Esophagus muscularis mucosa (tissue), 4 donors: ENCODE measurements around the gene HOGA1. TPM values are rescaled to one million over a fixed set of nuclear protein-coding genes. Genes with fewer than 3 reads are reported as not detected.

ENCODE experiments used
- DNase-seq: peaks from one replicate; pipeline ENCODE4 v3.0.0-alpha.2; 2017; ENCODE audit errors: extremely low spot score
- H3K27ac ChIP-seq, 4 donors: fragments of 200-600 bp; sonication (generic); replicated peaks in 1 of 4; 1 replicate in 3 of 4; 2 replicates in 1 of 4; pipeline ENCODE4 v1.5.1; 2016 to 2019; ENCODE audit warnings: mild to moderate bottlenecking in 1 of 4
- H3K27me3 ChIP-seq, 4 donors: fragments of 200-600 bp; sonication (generic); one replicate each; pipeline versions ENCODE4 v1.5.1 to v1.6.0; 2016 to 2019
- H3K36me3 ChIP-seq, 4 donors: fragments of 200-600 bp; sonication (generic); one replicate each; pipeline ENCODE4 v1.5.1; 2016 to 2019
- H3K4me1 ChIP-seq, 4 donors: fragments of 200-600 bp; sonication (generic); one replicate each; pipeline ENCODE4 v1.5.1; 2016 to 2019
- H3K4me3 ChIP-seq, 4 donors: fragments of 200-600 bp; sonication (generic); 1 replicate in 2 of 4; 2 replicates in 2 of 4; pipeline ENCODE4 v1.5.1; 2016 to 2019; ENCODE audit warnings: mild to moderate bottlenecking in 4 of 4, moderate library complexity in 1 of 4
- H3K9me3 ChIP-seq, 4 donors: fragments of 200-600 bp; sonication (generic); 1 replicate in 3 of 4; 2 replicates in 1 of 4; pipeline ENCODE4 v1.5.1; 2016 to 2019
- CTCF ChIP-seq, 3 experiments: fragments of 200-600 bp in 2 of 3; fragments of 450-650 bp in 1 of 3; sonication (generic) in 2 of 3; IDR thresholded peaks; one replicate each; pipeline ENCODE4 v1.5.1; 2017 to 2019; ENCODE audit warnings: antibody characterized with exemption in 3 of 3, mild to moderate bottlenecking in 2 of 3, moderate library complexity in 1 of 3
- EP300 ChIP-seq: sonication (generic); formaldehyde crosslinking; IDR thresholded peaks from one replicate; pipeline ENCODE4 v1.6.1; 2017; ENCODE audit warnings: antibody characterized with exemption
- POLR2A ChIP-seq: fragments of 450-650 bp; IDR thresholded peaks from one replicate; pipeline ENCODE4 v1.6.1; 2017; ENCODE audit warnings: antibody characterized with exemption, moderate library complexity, mild to moderate bottlenecking, low read depth
- POLR2AphosphoS5 ChIP-seq, 2 donors: sonication (generic); formaldehyde crosslinking; IDR thresholded peaks; one replicate each; pipeline ENCODE4 v1.6.1; 2017; ENCODE audit warnings: antibody characterized with exemption in 2 of 2
- WGBS: methylation state at CpG from one replicate; pipeline ENCODE4 v1.1.5; 2018; 5-methylcytosine and 5-hydroxymethylcytosine counted together
- intact Hi-C: fragments of 100-400 bp; cut with DNase I; formaldehyde crosslinking; loops from one replicate; pipeline ENCODE4 v1.15.1; 2023
- total RNA-seq, 4 donors: library from RNA; depleted of rRNA; stranded (reverse); fragments of >200 nt; gene quantifications; one replicate each; pipeline versions ENCODE4 v1.1.0 to v1.2.1, GENCODE V29; 2016

HOGA1 gene
- total RNA-seq, 4 donors from 2014 or later = 0.45 to 1.5 (median 0.83) TPM

- Histone ChIP-seq H3K4me1 (peaks cover 4 to 22% (median 15%) of the 10 kb centered on the region in 4 donors), H3K4me3 (no peak overlapping the region), H3K27ac (peak overlapping the region in 2 of 4 donors; percentile 3 to 12), H3K9me3 (no peaks in the 10 kb centered on the region), H3K36me3 (no peaks in the 10 kb centered on the region), H3K27me3 (no peaks in the 10 kb centered on the region)
- intact Hi-C loops = loop anchor here (1.0 kb wide), 1 partner anchor 35 kb away; no protein-coding TSS in a partner anchor
- TF ChIP-seq POLR2A = no peak
- TF ChIP-seq POLR2AphosphoS5 (IDR thresholded peaks at IDR 0.05) = peak in 1 of 2 donors; percentile 6
- whole genome bisulfite sequencing = 58% methylated on average over 12 of the region's 13 CpGs
- DNase-seq = no peak
These were observed 24.9 kb downstream of the HOGA1 start for GRCh38 chr10:97608991-97609561.

GRCh38 chr10:97611473-97611872 lies 27.3 kb downstream of the HOGA1 start:
- DNase-seq = no peak
- no peak overlapping the region for H3K4me3 ChIP-seq
- TF ChIP-seq EP300 = no peak
- TF ChIP-seq POLR2A = no peak
- no peak for TF ChIP-seq CTCF (IDR thresholded peaks at IDR 0.05)
- no peak for TF ChIP-seq POLR2AphosphoS5 (IDR thresholded peaks at IDR 0.05)
- H3K9me3 ChIP-seq = no peaks in the 10 kb centered on the region
- 90% methylated on average over 12 of the region's 12 CpGs for WGBS
- H3K36me3 ChIP-seq = peaks cover 0 to 14% (median 3%) of the 10 kb centered on the region in 4 donors
- no peaks in the 10 kb centered on the region for H3K27me3 ChIP-seq
- intact Hi-C loops = loop anchor here (5.0 kb wide), 1 partner anchor 149 kb away; no protein-coding TSS in a partner anchor
- no peak overlapping the region for H3K27ac ChIP-seq
- peaks cover 4 to 22% (median 15%) of the 10 kb centered on the region in 4 donors for H3K4me1 ChIP-seq

- no peak overlapping the region for H3K27ac ChIP-seq
- H3K4me3 ChIP-seq = no peak overlapping the region
- H3K27me3 ChIP-seq = no peaks in the 10 kb centered on the region
- H3K9me3 ChIP-seq = no peaks in the 10 kb centered on the region
- peaks cover 4 to 22% (median 15%) of the 10 kb centered on the region in 4 donors for H3K4me1 ChIP-seq
- no peak for DNase-seq
- no peak for TF ChIP-seq POLR2A
- TF ChIP-seq CTCF (IDR thresholded peaks at IDR 0.05) = peak; percentile 49 to 81 (median 63)
- TF ChIP-seq POLR2AphosphoS5 (IDR thresholded peaks at IDR 0.05) = peak in 1 of 2 donors; percentile 31
- intact Hi-C loops = loop anchor here (5.0 kb wide), 1 partner anchor 150 kb away; no protein-coding TSS in a partner anchor
- peaks cover 0 to 14% (median 3%) of the 10 kb centered on the region in 4 donors for H3K36me3 ChIP-seq
- WGBS = 33% methylated on average over 2 of the region's 2 CpGs
These were observed 28.2 kb downstream of the HOGA1 start for GRCh38 chr10:97612386-97612785.

GRCh38 chr10:97618285-97618684 lies 34.1 kb downstream of the HOGA1 start:
- Histone ChIP-seq H3K4me3 (no peak overlapping the region), H3K36me3 (peaks cover 0 to 18% (median 3%) of the 10 kb centered on the region in 4 donors)
- intact Hi-C loops = no loop called here

More at GRCh38 chr10:97618285-97618684, 34.1 kb downstream of the HOGA1 start:
- Histone ChIP-seq H3K27me3 (no peaks in the 10 kb centered on the region), H3K27ac (no peak overlapping the region), H3K9me3 (no peaks in the 10 kb centered on the region), H3K4me1 (no peaks in the 10 kb centered on the region)
- WGBS = 95% methylated on average over 4 of the region's 4 CpGs
- DNase-seq = no peak
- no peak for TF ChIP-seq POLR2AphosphoS5 (IDR thresholded peaks at IDR 0.05)
- TF ChIP-seq CTCF (IDR thresholded peaks at IDR 0.05) = no peak
- no peak for TF ChIP-seq EP300
- no peak for TF ChIP-seq POLR2A
